Peyer's patch (tissue), 4 donors: ENCODE measurements around the gene PCNT. TPM values are rescaled to one million over a fixed set of nuclear protein-coding genes. Genes with fewer than 3 reads are reported as not detected.

Experiments used
- DNase-seq, 3 donors: peaks; one replicate each; pipeline ENCODE4 v3.0.0-alpha.2; 2017 to 2019
- H3K27ac ChIP-seq, 4 donors: fragments of 200-600 bp; sonication (generic); one replicate each; pipeline ENCODE4 v1.5.1; 2016 to 2019
- H3K27me3 ChIP-seq, 2 donors: fragments of 200-600 bp; sonication (generic); one replicate each; pipeline ENCODE4 v1.5.1; 2019
- H3K36me3 ChIP-seq, 3 donors: fragments of 200-600 bp; sonication (generic); one replicate each; pipeline ENCODE4 v1.5.1; 2016 to 2019
- H3K4me1 ChIP-seq, 4 donors: fragments of 200-600 bp; sonication (generic); one replicate each; pipeline ENCODE4 v1.5.1; 2016 to 2019
- H3K4me3 ChIP-seq, 4 donors: fragments of 200-600 bp; sonication (generic); 1 replicate in 3 of 4; 2 replicates in 1 of 4; pipeline ENCODE4 v1.5.1; 2016 to 2019; ENCODE audit warnings: mild to moderate bottlenecking in 1 of 4
- H3K9me3 ChIP-seq, 4 donors: fragments of 200-600 bp; sonication (generic); one replicate each; pipeline ENCODE4 v1.5.1; 2016 to 2019; ENCODE audit warnings: mild to moderate bottlenecking in 1 of 4
- POLR2A ChIP-seq, 2 donors: fragments of 450-650 bp; IDR thresholded peaks; one replicate each; pipeline ENCODE4 v1.5.1; 2017; ENCODE audit warnings: antibody characterized with exemption in 2 of 2, mild to moderate bottlenecking in 2 of 2, moderate library complexity in 2 of 2
- total RNA-seq, 4 donors: library from RNA; depleted of rRNA; stranded (reverse); fragments of >200 nt; gene quantifications; one replicate each; pipeline ENCODE4 v1.1.0, GENCODE V29; 2016
- TF ChIP-seq, protein P1 (sequence below), 6 experiments: fragments of 450-650 bp in 4 of 6; fragments of 200-600 bp in 2 of 6; sonication (generic) in 1 of 6; IDR thresholded peaks; one replicate each; pipeline ENCODE4 v1.5.1; 2017 to 2019; ENCODE audit warnings: antibody characterized with exemption in 6 of 6, mild to moderate bottlenecking in 3 of 6, moderate library complexity in 1 of 6

The PCNT gene
- total RNA-seq, 4 donors from 2014 or later = 29.2 to 119 (median 59.5) TPM

DNA sequence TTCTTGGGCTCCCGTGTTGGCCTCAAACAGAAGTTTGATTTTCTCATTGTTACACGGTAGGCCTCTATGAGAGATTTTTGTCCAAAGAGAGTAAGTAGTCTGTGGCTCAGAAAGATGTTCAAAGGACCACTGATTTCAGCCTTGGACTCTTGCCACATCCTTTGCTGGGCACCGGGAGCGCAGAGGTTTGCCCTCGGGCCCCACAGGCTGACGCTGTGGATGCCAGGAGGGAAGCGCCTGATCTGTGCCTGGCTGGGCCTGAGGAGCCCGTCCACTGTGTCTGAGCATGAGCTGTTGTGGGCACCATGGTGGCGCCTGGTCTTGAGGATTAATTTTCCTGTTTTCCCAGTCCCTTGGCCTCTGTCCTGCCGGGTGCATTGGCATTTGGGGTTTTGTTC is 52.3 kb downstream of the PCNT start:
- Histone ChIP-seq H3K4me1 (no peaks in the 10 kb centered on the region), H3K4me3 (no peak overlapping the region), H3K36me3 (peaks cover 0 to 19% (median 0%) of the 10 kb centered on the region in 3 donors), H3K9me3 (no peaks in the 10 kb centered on the region), H3K27me3 (no peaks in the 10 kb centered on the region), H3K27ac (no peak overlapping the region)
- no peak for DNase-seq
- TF ChIP-seq, protein P1, sequence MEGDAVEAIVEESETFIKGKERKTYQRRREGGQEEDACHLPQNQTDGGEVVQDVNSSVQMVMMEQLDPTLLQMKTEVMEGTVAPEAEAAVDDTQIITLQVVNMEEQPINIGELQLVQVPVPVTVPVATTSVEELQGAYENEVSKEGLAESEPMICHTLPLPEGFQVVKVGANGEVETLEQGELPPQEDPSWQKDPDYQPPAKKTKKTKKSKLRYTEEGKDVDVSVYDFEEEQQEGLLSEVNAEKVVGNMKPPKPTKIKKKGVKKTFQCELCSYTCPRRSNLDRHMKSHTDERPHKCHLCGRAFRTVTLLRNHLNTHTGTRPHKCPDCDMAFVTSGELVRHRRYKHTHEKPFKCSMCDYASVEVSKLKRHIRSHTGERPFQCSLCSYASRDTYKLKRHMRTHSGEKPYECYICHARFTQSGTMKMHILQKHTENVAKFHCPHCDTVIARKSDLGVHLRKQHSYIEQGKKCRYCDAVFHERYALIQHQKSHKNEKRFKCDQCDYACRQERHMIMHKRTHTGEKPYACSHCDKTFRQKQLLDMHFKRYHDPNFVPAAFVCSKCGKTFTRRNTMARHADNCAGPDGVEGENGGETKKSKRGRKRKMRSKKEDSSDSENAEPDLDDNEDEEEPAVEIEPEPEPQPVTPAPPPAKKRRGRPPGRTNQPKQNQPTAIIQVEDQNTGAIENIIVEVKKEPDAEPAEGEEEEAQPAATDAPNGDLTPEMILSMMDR (IDR thresholded peaks at IDR 0.05) = no peak
- TF ChIP-seq POLR2A (IDR thresholded peaks at IDR 0.05) = no peak

DNA sequence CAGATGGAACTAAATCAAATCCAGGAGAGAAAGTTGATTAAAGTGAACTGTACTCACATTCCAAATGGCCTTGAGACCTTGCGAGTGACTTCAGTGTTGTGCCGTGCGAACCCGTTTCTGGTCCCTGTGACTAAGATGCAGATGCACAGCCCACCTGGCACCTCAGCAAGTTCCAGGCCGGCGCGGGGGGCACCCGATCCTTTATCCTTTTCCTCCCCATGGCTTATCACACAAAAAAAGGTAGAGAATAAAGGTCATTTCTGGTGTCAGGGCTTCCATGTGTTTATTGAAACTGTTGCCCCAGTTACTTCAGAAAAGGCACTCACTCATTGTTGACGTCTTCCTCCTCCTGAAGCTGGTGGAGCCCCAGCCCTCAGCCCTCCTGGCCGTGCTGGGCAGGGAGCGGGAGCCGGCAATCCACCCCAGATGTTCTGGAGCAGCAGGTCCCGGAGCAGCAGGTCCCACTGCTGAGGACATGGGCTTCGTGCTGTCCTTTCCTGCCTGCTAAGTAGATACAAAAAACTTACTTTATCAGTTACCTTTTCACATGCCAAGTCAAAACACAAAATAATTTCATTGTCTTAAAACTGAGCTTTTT is 53.0 kb downstream of the PCNT start:
- no peak for DNase-seq
- Histone ChIP-seq H3K9me3 (no peaks in the 10 kb centered on the region), H3K36me3 (peaks cover 0 to 16% (median 0%) of the 10 kb centered on the region in 3 donors), H3K27ac (no peak overlapping the region), H3K27me3 (no peaks in the 10 kb centered on the region), H3K4me1 (no peaks in the 10 kb centered on the region), H3K4me3 (no peak overlapping the region)
- TF ChIP-seq, protein P1 (IDR thresholded peaks at IDR 0.05) = no peak
- TF ChIP-seq POLR2A (IDR thresholded peaks at IDR 0.05) = no peak

DNA sequence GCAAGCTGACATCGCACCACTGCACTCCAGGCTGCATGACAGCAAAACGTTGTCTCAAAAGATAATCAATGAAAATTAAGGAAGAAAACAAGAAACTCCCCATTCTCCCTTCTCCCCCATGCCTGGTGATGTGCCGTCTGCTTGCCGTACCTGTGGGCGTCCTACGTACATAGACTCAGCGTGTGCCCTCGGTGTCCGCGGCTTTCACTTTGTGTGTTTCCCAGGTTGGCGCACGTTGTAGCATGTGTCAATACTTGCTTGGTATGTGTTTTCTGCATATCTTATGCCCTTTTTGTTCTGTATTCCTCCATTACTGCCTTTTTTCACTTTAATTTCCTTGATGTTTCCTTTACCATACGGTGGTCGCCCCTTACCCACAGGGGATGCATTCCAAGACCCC is 53.8 kb downstream of the PCNT start:
- Histone ChIP-seq H3K27ac (no peak overlapping the region), H3K27me3 (no peaks in the 10 kb centered on the region), H3K9me3 (no peaks in the 10 kb centered on the region), H3K36me3 (peaks cover 0 to 14% (median 0%) of the 10 kb centered on the region in 3 donors), H3K4me1 (no peaks in the 10 kb centered on the region), H3K4me3 (no peak overlapping the region)
- no peak for DNase-seq
- TF ChIP-seq, protein P1 (IDR thresholded peaks at IDR 0.05) = no peak
- no peak for TF ChIP-seq POLR2A (IDR thresholded peaks at IDR 0.05)

DNA sequence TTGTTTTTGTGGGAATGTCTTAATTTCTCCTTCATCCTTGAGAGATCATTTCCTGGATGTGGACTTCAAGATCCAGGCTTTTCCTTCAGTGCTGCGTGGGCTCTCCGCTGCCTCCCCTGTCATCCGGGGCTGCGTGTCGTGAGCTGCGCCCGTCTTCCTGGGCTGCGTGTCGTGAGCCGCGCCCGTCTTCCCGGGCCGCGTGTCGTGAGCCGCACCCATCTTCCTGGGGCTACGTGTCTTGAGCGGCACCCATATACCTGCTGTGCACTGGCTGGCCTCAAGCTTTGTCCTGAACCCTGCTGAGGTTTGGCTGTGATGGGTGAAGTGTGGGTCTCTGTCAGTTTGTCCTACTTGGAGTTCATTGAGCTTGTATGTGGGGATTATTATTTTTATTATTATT is 55.1 kb downstream of the PCNT start:
- no peaks in the 10 kb centered on the region for H3K4me1 ChIP-seq
- H3K4me3 ChIP-seq = no peak overlapping the region
- no peak for DNase-seq
- H3K9me3 ChIP-seq = no peaks in the 10 kb centered on the region
- H3K27ac ChIP-seq = no peak overlapping the region
- H3K27me3 ChIP-seq = no peaks in the 10 kb centered on the region
- H3K36me3 ChIP-seq = peaks cover 0 to 10% (median 0%) of the 10 kb centered on the region in 3 donors
- TF ChIP-seq POLR2A (IDR thresholded peaks at IDR 0.05) = no peak
- TF ChIP-seq, protein P1 (IDR thresholded peaks at IDR 0.05) = no peak

DNA sequence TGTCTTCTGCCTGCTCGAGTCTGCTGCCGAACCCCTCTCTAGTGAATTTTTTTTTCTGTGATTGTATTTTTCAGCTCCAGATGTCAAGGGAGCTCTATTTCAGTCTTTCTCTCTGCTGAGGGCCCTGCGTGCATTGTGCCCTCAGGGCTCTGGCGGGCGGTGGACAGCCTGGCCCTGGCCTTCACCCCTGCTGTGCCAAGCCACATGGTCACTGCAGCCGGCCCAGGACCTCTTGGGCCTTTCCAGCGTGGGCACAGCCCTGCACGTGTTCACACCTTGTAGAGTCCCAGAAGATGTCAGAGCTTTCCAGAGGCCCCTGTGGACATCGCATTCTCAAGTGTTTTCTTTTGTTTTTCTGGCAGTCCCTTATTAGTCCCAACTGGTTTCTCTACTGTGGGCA is 55.7 kb downstream of the PCNT start:
- Histone ChIP-seq H3K4me1 (no peaks in the 10 kb centered on the region), H3K9me3 (no peaks in the 10 kb centered on the region), H3K36me3 (peaks cover 0 to 16% (median 0%) of the 10 kb centered on the region in 3 donors), H3K4me3 (no peak overlapping the region), H3K27ac (no peak overlapping the region), H3K27me3 (no peaks in the 10 kb centered on the region)
- no peak for DNase-seq
- no peak for TF ChIP-seq POLR2A (IDR thresholded peaks at IDR 0.05)

DNA sequence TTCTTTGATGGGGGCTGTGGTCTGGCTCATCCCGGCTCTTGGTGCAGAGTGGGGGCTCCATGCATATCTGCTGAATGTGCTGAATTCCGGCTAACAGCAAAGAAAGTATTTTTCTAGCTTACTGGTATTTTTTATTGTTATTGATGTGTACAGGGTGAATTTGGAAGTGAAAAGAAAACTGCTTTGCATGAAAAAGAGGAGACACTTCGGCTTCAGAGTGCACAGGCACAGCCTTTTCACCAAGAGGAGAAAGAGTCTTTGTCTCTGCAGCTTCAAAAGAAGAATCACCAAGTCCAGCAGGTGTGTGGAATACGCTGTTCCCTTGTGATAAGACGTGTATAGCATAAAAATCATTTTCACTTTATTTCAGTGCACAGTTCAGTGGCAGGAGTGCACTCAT is 57.6 kb downstream of the PCNT start:
- DNase-seq = no peak
- Histone ChIP-seq H3K36me3 (peaks cover 0 to 25% (median 0%) of the 10 kb centered on the region in 3 donors), H3K9me3 (no peaks in the 10 kb centered on the region), H3K4me3 (no peak overlapping the region), H3K27ac (no peak overlapping the region), H3K27me3 (no peaks in the 10 kb centered on the region), H3K4me1 (no peaks in the 10 kb centered on the region)
- TF ChIP-seq, protein P1 (IDR thresholded peaks at IDR 0.05) = no peak
- TF ChIP-seq POLR2A (IDR thresholded peaks at IDR 0.05) = no peak
